Activated CD8-positive, alpha-beta memory T cell treated with anti-CD3 and anti-CD28 coated beads, Interleukin-2, amount 50 U/mL, for 24 hours (primary cell): Measurements from ENCODE around the gene BAMBI.
A peak's percentile ranks its signal among the peaks of the same experiment; 100 is the strongest.
"Not testable (repeated sequence)": the region's sequence is repeated elsewhere in the genome, so short reads cannot be mapped to it uniquely, and the experiment has no call there.

Experiments
- DNase-seq: peaks from one replicate; pipeline ENCODE4 v3.0.0-alpha.2; 2020; ENCODE audit errors: extremely low read depth

The BAMBI gene, protein sequence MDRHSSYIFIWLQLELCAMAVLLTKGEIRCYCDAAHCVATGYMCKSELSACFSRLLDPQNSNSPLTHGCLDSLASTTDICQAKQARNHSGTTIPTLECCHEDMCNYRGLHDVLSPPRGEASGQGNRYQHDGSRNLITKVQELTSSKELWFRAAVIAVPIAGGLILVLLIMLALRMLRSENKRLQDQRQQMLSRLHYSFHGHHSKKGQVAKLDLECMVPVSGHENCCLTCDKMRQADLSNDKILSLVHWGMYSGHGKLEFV

DNA sequence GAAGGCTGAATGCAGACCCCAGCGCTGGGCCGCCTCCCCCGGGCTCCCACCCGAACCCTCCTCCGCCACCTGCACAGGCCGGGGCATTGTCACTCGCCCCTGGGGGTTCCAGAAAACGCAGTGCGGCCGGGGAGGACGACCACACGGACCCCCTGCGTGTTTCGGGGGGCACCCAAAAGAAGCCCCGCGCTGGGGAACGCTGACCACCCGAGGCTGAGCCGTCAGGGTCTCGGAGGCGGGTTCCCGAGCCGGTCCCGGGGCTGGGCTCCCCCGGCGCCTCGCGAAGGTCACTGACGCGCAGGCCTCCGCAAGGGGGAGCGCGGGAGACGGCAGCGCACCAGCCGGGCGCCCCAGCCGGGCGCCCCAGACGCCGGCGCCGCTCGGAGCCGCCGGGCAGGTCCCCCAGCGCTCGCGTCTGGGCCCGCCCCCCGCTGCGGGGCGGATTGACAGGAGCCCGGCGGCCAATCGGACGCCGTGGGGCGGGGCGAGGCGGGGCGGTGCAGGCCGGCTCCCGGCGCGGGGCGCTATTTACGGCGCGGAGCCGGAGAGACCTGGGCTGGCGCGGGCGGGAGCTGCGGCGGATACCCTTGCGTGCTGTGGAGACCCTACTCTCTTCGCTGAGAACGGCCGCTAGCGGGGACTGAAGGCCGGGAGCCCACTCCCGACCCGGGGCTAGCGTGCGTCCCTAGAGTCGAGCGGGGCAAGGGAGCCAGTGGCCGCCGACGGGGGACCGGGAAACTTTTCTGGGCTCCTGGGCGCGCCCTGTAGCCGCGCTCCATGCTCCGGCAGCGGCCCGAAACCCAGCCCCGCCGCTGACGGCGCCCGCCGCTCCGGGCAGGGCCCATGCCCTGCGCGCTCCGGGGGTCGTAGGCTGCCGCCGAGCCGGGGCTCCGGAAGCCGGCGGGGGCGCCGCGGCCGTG is at the start of gene BAMBI:
BAMBI (plus strand) TSS at position 554 of the 920 bp plus-strand sequence. CDS start 377 bp downstream, outside the sequence.
- peak; percentile 62 for DNase-seq

DNA sequence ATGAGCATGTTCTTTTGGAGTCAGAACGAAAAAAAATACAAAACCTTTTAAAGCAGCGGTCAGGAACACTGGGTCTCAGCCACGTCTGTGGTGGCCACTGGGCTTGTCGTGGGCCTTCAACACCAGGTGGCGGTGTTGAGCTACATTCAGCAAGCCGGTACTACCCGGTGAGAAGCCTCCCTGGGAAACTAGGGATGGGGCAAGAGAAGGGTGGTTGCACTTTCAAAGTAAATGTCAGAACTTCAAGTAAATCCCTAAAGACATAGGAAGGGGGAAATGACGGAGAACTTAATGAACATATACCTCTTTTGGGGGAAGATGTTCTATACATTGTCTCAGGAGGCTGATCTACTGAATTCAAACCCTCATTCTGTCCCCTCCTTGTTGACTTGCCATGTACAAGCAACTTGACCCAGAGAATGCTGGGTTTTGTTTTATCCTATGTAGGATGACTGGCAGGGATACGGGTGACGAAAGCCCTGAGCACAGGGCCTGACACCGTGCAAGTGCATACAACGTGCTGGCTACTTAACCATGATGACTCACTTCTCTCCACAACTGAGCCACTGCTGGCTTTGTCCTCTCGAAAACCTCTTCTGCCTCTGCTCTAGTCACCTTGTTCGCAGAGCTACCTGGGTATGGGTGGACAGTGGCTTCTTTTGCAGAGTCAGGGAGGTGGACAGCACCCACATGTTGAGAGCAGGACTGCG is 49.0 kb upstream of the BAMBI start:
- DNase-seq: peak; percentile 17

DNA sequence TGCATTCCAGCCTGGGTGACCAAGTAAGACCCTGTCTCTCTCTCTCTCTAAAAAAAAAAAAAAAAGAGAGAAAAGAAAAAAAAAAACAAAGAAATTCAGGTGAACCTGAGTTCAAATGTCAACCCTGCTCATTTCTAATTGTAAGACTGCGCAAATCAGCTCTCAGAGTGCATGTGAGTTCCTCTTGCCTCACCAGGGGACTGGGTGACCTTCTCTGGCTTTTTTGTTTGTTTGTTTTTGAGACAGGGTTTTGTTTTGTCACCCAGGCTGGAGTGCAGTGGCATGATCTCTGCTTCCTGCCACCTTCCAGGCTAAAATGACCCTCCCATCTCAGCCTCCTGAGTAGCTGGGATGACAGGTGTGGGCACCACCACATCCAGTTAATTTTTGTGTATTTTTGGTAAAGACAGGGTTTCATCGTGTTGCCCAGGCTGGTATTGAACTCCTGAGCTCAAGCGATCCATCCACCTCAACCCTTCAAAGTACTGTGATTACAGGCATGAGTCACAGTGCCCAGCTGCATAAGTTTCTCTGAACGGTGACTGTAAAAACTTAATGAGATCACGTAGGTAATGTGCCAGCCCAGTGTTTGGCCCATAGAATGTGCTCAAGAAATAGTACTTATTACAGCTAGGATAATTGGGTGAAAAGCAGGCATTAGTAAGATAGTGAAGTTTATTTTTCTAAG is 45.3 kb upstream of the BAMBI start:
- no peak for DNase-seq

DNA sequence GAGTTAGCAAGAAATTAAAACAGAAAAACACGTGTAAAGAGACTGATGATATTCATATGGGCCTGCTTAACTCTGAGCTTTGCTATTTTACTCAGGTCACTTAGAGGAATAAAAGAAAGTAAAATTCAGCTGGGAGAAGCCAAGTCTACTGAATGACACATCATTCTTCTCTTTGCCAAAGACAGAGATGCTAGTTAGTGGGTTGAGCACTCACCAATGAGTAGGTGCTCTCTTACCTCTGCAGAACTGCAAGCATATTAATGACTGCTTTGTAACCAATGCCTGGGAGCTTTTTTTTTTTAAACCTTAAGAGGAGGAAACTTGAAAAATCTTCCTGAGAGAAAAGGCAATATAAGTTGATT is 44.8 kb upstream of the BAMBI start:
- DNase-seq: no peak

DNA sequence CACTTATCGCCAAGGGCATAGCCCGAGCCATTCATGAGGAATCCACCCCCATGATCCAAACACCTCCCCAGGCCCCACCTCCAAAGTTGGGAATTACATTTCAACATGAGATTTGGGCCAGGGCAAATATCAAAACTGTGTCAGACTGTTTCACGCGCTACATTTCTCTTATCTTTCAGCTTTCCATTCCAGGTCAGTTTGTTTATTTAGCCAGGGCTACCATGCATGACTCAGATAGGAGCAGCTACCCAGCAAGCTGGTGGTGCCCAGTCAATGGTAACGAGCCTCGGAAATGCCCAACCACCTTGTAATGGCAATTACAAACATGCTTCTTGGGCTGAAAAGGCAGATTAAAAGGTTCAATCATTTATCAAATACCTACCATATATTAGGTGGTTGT is 43.6 kb upstream of the BAMBI start:
- DNase-seq: no peak

DNA sequence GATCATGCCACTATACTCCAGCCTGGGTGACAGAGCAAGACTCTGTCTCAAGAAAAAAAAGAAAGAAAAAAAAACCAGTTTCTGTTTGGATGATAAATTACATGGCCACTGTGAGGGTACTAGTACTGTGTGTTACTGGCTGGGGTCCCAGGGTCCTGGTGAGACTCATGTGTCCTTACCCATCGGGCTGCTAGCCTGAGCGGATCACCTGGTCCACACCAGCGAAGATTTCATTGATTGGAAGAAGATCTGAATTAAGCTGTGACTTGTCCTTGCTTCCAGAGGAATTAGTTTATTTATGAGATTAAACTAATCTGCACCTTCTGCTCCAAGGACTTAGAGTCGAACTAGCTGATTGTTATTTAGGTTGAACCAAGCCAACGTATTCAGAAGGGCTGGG is 40.0 kb upstream of the BAMBI start:
- no peak for DNase-seq

DNA sequence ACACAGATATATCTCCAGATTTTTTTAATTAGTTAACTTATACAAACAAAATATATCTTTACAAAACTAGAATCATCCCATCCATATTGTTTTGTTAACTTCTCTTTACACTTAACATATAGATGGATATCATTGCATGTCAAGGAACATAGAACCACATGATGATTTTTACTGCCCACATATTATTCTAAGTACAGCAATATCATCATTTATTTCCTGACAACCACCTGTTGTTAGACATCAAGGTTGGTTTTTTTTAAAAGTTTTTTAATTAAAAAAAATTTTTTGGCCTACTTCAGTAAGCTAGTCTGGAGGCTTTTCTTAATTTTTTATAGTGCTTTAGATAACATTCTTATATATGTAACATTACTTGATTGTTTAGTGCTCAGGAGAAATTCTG is 38.9 kb upstream of the BAMBI start:
- DNase-seq: no peak

DNA sequence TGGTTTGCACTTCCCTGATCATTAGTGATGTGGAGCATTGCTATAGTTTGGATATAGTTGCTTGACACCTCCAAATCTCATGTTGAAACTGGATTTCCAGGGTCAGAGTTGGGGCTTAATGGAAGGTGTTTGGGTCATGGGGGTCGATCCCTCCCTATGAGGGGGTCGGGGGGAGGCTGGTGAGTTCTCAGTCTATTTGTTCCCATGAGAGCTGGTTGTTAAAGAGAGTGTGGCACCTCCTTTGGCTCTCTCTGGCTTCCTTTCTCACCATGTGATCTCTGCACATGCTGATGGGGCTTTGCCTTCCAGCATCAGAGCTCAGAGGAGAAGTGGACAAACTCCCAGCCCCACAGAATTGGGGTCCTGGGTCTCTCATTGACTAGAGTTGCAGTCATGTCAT is 36.8 kb upstream of the BAMBI start:
- no peak for DNase-seq

DNA sequence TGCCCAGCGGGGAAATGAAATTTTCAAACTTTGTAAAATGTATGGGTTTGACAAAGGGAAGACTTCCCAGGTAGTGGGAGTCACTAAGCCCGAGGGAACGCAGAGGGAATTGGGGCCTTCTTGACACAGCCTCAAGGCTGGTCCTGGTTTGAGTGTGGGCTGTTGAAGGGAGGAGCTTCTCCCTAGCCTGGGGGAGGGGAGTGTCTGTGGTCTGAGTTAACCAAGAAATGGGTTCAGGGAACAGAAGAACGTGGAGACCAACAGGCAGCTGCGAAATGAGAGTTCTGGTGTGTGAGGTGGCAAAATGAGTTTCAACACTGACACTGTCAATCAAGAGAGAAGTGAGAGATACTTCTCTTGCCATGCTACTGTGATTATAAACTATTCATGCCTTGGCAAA is 32.7 kb upstream of the BAMBI start:
- no peak for DNase-seq

DNA sequence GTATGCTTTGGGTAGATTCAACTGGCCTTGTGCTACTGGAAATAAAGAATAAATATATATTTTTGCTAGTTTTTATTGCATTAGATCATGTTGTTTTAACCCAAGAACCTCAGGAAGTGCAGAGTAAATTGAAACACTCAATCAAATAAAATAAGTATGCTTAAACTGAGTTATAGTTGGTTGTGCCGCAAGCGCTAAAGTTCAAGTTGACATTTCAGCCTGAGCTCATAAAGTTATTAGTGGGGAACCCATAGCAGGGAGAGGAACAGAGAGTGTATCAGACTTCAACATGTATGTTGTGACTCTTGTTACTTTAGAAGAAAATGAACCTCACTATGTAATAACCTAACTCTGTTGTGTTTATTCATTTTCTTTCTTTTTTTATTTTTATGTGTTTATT is 25.2 kb upstream of the BAMBI start:
- DNase-seq: no peak

DNA sequence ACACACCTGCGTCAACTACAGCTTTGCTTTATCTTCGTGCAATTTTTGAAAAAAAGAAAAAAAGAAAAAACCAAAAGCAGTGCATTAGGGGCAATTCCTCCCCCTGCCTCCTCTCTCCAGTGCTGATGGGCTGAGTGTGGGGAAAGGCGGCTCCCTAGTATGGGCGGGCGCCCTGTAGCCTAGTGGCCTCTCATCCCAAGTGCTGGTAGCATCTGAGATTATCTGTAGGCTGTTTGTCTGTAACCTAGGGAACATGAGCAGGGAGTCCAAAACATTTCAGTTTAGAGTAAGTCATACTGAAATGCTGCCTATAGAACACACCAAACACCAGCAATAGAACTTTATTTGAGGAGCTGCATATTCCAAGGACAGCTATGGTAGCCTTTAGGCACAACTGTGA is 24.6 kb upstream of the BAMBI start:
- no peak for DNase-seq

DNA sequence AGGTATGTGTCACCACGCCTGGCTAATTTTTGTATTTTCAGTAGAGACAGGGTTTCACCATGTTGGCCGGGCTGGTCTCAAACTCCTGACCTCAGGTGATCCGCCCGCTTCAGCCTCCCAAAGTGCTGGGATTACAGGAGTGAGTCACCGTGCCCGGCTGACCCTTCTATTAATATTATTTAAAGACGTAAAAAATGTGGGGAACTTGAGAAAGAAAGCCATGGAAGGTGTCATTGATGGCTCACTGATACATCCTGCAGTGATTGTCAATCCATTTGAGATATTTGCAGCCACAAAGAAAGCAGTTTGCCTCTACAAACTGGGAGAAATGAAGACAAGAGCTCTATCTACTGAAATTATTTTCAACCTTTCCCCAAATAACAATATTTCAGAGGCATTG is 18.5 kb upstream of the BAMBI start:
- not testable (repeated sequence) for DNase-seq

DNA sequence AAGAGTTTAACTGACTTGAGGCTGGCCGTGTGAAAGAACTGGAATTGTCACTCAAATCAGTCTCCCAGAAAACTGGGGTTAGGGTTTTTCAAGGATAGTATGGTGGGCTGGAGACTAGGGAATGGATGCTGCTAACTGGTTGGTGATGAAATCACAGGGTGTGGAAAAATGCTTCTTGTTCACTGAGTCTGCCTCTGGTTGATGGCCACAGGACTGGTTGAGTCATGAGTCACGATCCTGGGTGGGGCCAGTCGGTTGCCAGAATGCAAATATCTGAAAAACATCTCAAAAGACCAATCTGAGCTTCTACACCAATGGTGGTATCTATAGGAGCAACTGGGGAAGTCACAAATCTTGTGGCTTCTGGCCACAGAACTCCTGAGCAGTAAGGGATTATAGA is 16.3 kb upstream of the BAMBI start:
- no peak for DNase-seq

DNA sequence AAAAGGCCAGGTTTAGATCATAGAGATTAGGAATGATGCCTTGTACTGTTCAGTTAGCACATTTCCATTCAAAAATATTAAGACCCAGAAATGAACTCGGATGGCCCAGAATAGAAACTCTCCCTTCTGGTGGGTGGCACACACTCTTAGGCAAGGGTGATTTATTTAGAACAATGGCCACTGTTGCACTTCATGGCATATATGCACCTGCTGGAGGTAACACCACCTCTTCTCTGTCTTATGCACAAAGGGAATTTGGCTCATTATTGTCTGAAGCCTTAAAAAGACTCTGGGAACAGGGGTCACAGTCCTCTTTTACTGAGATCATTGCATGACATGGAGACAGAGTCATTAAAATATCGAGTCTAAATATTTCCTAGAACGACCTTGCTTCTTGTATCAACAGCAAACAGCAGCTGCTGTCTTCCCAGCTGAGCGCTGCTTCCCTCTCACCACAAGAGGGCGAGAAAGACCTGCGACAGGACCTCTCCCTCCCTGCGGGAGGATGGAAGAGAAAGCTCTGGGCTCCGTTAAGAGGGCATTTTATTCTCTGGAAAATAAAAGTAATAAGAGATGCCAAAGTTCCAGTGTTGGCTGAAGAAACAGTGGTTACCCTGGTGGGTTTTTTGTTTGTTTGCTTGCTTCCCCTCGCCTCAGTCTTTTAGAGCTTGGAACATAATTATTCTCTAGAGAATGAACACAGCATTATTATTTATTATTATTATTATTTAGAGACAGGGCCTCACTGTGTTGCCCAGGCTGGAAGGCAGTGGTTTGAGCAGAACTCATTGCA is 13.5 kb upstream of the BAMBI start:
- peak; percentile 33 for DNase-seq

DNA sequence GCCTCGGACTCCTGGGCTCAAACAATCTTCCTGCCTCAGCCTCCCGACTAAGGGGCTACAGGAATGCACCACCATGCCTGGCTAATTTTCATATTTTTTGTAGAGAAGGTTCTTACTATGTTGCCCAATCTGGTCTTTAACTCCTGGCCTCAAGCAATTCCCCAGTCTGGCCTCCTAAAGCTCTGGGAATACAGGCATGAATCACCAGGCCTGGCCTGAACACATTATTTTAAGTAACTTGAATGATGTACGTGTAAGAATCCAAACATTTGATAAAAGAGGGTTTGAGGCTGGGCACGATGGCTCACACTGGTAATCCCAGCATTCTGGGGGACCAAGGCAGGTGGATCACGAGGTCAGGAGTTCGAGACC is 13.0 kb upstream of the BAMBI start:
- no peak for DNase-seq

DNA sequence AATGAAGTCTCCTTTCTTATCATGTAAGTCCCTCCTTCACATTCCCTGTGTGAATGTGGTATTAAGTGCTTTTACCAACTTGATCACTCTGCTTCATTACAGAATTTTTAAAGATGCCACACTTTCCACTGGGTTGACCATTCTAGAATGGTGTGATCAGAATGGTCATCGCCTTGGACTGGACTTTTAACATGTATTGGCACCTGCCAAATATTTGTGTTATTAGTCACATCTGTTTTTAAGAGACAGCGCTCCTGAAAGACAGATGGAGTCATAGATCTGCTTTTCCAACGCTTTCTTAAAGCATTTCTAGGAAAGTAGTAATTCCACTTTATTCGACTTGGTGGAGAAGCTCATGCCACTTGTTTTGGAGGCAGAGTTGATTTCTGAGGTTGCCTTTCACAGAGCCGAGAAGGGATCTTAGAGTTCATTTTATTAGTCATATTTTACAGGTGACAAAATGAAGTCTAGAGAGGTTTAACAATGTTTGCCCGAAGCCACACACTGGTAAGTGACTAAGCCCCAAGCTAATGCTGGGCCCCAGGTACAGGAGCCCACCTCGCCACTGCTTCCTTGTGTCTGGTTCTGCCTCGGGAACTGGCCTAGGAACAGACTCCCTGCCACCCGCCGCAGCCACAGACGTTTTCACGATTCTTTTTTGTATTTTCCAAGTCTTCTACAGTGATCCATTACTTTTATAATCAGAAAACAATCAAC is 10.4 kb upstream of the BAMBI start:
- no peak for DNase-seq

DNA sequence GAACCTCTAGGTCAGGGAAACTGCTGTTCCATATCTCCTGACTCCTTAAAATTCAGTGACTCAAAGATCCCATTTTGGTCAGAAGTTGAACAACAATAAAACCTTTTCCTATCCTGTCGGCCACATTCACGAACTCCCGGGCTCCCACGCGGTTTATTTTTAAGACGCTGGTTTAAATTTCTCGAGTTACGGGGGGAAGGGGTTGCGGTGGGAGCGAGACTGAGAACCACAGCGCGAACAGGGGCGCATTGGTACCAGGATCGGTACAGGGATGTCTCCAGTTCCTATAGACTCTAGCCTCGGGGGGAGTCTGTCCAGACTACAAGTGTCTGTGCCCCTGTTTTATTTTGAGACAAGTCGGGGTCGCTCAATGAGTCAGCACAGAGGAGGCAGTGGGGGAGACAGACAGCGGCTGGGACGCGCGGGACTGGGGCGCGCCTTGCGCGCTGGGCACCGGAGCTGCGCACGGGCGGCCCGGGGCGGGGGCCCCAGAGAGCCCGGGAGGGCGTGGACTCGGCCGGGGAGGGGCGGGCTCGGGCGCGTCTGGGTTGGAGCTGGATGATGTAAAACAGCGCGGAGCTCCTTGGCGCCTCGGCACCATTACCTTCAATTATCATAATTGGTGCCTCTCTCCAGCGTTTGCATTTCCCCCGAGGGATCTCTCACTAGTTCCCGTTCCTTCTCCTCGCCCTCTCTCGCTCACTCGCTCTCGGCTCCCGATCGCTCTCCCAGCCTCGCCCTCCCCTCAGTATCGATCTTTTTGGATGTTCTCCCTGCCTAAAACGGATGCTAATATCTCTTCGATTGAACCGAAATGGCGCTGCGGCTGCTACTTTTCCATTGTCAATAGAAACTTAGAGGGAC is 8.7 kb upstream of the BAMBI start:
- no peak for DNase-seq

DNA sequence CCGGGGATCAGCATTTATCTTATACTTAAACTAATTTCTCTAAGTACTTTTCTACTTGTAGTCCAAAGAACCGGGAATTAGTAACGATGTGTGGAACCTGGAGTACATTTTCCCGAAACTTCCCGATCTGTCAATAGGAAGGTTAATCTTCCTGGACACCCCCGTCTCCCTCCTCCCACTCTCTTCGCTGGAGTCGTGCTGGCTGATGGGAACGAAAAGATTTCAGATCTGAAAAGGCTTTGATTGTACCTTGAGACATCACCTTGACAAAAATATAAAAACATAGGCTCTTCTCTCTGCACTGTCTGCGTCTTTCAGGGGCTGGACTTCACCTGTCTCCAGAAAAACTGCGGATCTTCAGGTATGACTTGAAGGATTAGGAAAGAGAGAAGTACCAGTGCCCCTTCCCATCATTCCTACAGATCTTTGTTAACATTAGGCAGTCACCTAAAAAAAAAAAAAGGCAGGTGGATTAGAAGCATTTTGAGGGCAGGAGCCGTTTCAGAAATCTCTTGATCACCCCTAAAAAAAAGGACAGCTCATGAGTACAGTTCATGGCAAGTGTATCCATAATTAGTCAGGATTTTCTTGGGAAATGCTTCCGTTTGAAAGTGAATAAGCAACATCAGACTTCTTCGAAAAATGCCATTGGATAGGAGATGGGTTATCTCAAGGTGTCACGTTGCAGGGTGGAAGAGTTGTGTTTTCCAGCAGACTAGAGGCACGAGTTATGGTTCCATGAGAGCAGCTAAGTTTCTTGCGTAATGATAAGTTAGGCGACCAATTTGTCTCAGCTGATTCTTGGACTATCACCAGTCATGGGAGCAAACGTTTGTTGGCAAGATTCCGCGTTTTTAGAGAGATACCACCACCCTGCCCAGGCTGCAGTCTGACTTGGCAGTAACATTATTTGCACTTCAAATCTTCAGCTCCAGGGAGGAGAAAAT is 7.8 kb upstream of the BAMBI start:
- DNase-seq: no peak

DNA sequence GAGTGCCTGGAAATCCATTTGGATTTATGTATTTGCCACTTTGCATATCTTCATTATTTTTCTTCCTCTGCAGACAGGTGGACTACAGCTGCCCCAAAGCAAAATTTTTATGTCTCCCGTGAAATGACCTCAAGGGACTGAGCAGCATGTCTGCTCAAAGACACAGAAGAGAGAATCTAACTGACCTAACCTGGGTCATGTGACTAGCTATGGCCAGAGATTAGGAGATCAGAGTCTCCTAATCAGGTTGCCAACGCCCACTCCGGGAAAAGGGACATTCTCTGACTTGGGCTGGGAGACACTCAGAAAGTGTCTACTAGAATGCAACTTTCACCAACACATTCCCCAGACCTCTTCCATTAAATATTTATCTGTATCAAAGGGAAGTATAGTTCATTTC is 2.5 kb upstream of the BAMBI start:
- no peak for DNase-seq
